Head of caudate nucleus (tissue), 42 donors: ENCODE measurements around the gene ARHGAP35.
"Not testable (repeated sequence)": the region's sequence is repeated elsewhere in the genome, so short reads cannot be mapped to it uniquely, and the experiment has no call there.

Experiments used
- DNase-seq, 42 donors: peaks; one replicate each; pipeline versions ENCODE4 v3.0.0 to v3.0.0-alpha.2; 2020 to 2021; ENCODE audit warnings: mixed read lengths in 7 of 42
- intact Hi-C: fragments of 100-400 bp; cut with DNase I; formaldehyde crosslinking; loops from one replicate; pipeline ENCODE4 v1.15.0; 2022

ARHGAP35 gene

GRCh38 chr19:46862974-46863632, 2.3 kb downstream of the ARHGAP35 start:
- peak in 5 of 42 donors; percentile 7 to 38 (median 14) for DNase-seq
- intact Hi-C loops: loop anchor here (5.0 to 10.0 kb wide), 2 partner anchors 59 to 272 kb away; partner anchors contain the start of gene SAE1

DNA sequence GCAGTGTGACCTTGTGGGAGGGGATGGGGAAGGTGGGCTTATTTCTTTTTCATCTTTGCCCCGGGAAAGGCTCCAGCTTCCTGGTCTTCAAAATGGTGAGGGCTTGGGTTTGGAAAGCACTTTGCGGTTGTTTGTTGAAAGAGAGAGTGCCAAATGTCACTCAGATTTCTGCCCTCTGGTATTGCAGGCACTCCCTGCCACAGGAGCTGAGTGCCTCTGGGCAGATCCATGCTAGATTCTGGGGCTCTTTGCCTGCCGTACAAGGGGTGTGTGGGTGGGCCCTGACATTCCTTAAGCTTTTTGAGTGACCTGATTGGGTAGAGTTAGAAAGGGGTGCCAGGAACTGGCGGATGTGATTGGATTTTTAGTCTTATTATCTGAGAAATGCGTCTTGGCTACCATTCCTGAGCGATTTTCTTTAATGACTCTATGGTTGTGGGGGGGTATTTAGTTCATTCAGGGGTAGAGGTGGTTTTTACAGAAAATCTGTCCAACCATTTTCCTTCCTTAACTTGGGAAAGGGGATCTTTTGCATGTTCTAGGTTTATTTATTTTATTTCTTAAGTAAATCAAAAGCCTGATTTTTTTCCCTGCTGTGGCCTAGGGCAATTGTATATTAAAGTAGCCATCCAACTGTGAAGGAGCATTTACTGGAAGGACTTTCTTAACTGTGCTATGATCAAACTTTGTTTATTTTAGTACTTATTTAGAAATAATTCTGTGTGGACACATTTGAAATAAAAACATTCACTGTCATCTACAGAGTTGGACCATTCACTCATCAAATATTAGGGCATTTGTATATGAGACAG, 3.2 kb downstream of the ARHGAP35 start:
- intact Hi-C loops: loop anchor here (5.0 to 10.0 kb wide), 2 partner anchors 58 to 271 kb away; partner anchors contain the start of gene SAE1
- peak in 12 of 42 donors; percentile 10 to 58 (median 29) for DNase-seq

DNA sequence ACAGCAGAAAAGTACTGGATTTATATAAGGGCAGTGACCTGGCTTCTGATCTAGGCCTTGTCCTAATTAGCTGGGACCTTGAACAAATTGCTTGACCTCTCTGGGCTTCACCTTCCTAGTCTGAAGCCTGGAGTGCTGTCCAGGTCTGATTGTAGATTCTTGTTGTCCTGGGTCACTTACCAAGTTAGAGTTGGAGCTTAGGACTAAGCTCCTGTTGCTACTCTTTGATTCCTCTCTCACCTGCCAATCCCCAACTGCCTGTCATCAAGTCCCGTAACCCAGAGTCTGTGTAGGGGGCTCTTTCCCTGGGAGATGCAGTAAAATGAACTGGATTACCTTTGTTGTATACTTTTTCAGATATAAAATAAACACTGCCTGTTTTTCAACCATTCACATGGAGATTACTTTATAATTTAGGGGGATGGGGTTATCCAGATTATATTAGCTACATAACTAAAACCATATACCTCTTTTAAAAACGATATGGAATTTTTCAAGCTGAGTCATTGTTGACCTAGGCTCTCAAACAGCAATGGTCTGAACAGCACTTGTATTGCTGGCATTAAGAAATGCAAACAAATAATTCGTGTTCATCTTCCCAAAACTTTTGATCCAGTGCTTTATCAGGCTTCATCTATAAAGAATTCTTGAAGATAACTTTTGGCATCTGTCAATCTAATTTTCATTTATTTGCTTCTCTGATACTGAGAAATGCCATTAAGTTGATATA, 5.8 kb downstream of the ARHGAP35 start:
- intact Hi-C loops: loop anchor here (10.0 kb wide), 1 partner anchor 268 kb away; the partner anchor contains the start of gene SAE1
- DNase-seq: no peak

DNA sequence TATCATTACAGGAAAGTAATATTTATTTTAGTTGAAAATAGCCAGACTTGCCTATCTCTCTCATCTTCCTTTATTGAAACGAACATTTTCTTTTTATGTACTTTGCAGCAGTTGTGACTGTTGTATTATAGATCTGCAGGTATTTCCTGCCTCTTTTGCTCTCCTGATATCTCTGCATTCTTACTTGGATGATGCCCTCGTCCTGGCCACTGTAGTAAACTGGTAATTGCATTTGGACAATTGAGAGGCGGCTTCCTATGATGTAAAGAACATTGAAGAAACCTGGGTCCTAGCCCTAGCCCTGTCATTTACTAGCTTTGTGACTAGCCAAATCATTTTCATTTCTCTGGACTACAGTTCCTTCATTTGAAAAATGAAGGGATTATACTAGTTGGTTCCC, 6.4 kb downstream of the ARHGAP35 start:
- DNase-seq: no peak
- intact Hi-C loops: loop anchor here (10.0 kb wide), 1 partner anchor 268 kb away; the partner anchor contains the start of gene SAE1

GRCh38 chr19:46868025-46868802, 7.4 kb downstream of the ARHGAP35 start:
- intact Hi-C loops: loop anchor here (10.0 kb wide), 1 partner anchor 267 kb away; the partner anchor contains the start of gene SAE1
- DNase-seq: peak in 1 of 42 donors; percentile 2

- intact Hi-C loops, DNase-seq: not testable (repeated sequence)
Measured at GRCh38 chr19:46871173-46871572, 10.4 kb downstream of the ARHGAP35 start.

DNA sequence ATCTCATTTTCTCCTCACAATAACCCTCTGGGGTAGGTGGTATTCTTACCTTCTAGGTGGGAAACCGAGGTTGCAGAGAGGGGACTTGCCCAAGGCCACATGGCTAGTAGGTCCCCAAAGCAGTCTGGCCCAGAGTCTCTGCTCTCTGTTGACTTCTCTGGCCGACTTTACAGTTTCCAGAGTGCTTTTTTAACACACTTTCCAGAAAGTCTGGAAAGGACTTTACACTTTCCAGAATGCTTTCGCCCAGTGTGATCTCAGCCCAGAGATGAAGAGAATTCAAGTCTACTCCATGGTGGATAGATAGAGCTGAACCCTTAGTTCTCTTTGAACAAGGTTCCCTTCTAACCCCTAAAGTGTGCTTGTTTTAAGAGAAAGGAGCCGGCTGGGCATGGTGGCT, 12.2 kb downstream of the ARHGAP35 start:
- intact Hi-C loops: no loop called here

DNA sequence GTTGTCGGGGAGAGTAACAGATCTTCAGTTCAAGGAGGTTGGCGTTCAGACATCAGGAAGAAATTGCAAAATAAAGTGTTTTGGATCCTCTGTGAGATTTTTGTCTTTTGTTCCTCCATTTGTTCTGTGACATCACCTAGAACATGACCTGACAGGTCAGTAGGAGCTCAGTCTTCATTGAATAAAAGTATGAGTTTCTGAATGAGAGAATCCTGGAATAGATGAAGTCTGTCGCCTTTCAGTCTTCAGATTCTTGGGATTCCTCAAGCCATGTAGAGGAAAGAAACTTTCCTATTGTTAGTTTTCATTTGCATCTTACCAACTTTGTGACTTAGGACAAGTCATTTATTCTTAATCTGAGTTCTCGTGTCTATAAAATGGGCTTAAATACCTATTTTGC, 14.4 kb downstream of the ARHGAP35 start:
- DNase-seq: no peak
- intact Hi-C loops: no loop called here

More for the DNA sequence above, 12.2 kb downstream of the ARHGAP35 start:
- DNase-seq: no peak

DNA sequence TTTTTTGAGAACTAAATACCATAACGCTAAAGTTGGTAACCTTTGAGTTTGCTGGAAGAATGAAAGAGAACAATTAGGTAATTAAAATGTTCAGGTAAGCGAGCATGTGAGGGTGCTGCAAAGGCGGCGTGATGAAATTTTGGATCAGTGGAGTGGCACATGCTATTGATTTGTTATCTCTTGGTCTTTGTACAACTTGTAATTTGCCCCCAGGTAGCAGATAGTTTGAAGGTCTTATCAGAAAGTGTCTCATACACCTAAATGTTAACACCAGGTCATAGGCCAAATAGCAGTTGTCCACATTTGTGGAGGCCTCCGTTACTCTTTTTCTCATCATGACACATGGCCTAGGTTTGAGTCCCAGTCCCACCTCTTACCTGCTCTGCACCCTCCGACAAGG, 14.9 kb downstream of the ARHGAP35 start:
- intact Hi-C loops: no loop called here
- DNase-seq: no peak

DNA sequence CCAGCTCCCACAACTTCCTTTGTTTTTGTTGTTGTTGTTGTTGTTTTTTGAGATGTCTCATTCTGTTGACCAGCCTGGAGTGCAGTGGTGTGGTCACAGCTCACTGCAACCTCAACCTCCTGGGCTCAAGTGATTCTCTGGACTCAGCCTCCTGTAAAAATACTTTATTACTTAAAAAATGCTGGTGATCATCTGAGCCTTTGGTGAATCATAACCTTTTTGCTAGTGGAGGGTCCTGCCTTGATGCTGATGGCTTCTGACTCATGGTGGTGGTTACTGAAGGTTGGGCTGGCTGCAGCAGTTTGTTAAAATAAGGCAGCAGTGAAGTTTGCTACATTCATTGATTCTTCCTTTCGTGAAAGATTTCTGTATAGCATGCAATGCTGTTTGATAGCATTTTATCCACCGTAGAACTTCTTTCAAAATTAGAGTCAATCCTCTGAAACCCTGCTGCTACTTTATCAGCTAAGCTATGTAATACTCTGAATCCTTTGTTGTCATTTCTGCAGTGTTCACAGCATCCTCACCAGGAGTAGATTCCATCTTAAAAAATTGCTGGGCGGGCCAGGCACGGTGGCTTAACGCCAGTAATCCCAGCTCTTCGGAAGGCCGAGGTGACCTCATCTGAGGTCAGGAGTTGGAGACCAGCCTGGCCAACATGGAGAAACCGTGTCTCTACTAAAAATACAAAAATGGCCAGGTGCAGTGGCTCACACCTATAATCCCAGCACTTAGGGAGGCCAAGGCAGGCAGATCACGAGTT, 18.0 kb downstream of the ARHGAP35 start:
- DNase-seq: no peak
- intact Hi-C loops: no loop called here

GRCh38 chr19:46880431-46880830, 19.6 kb downstream of the ARHGAP35 start:
- intact Hi-C loops: no loop called here
- DNase-seq: no peak

- intact Hi-C loops: no loop called here
Measured at GRCh38 chr19:46881092-46881491, 20.3 kb downstream of the ARHGAP35 start.

GRCh38 chr19:46882034-46882433, 21.2 kb downstream of the ARHGAP35 start:
- intact Hi-C loops: no loop called here
- no peak for DNase-seq

More at GRCh38 chr19:46881092-46881491, 20.3 kb downstream of the ARHGAP35 start:
- no peak for DNase-seq

GRCh38 chr19:46882751-46883150, 22.0 kb downstream of the ARHGAP35 start:
- DNase-seq, intact Hi-C loops: not testable (repeated sequence)

GRCh38 chr19:46885411-46885810, 24.6 kb downstream of the ARHGAP35 start:
- no peak for DNase-seq
- intact Hi-C loops: no loop called here

- intact Hi-C loops: no loop called here
- DNase-seq: no peak
Measured at GRCh38 chr19:46886546-46887239, 25.9 kb downstream of the ARHGAP35 start.

DNA sequence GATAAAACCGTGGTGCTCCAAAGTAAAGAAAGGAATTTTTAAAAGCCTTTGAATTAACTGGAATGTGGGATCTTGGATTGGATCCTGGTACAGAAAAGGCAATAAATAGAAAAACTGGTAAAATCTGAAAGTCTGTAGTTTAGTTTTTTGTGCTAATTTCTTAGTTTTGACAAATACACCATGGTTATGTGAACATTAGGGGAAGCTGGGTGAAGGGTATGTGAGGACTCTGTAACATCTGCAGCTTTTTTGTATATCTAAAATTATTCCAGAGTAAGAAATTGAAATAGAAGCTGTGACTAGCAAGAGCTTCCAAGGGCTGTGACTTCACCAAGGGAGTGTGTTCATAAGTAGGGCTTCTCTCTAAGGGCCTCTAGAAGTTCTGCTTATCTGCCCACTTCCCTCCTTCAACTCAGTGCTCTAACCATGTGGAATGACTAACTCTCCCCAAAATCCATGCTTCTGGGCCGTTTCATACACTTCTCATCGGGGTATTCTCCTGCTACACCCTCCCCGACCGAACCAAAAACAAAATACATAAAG, 26.5 kb downstream of the ARHGAP35 start:
- intact Hi-C loops: no loop called here
- no peak for DNase-seq
